Mononuclear cell (primary cell): Measurements from ENCODE around the gene NPM1. TPM values are rescaled to one million over a fixed set of nuclear protein-coding genes. Genes with fewer than 3 reads are reported as not detected.
"Not testable (repeated sequence)": the region's sequence is repeated elsewhere in the genome, so short reads cannot be mapped to it uniquely, and the experiment has no call there.

Experiments
- H3K27me3 ChIP-seq: 2 replicates; pipeline ENCODE4 v1.6.0; 2011; ENCODE audit warnings: low read length, control low read depth; ENCODE audit not compliant: insufficient read depth
- H3K4me1 ChIP-seq: 2 replicates; pipeline ENCODE4 v1.5.1; 2011; ENCODE audit warnings: mild to moderate bottlenecking, low read length, control low read depth; ENCODE audit not compliant: insufficient read depth
- H3K4me3 ChIP-seq: 2 replicates; pipeline ENCODE4 v1.5.1; 2011; ENCODE audit warnings: mild to moderate bottlenecking, low read length, moderate library complexity
- H3K9me3 ChIP-seq: 2 replicates; pipeline ENCODE4 v1.5.1; 2011; ENCODE audit warnings: low read depth, mild to moderate bottlenecking, control low read depth, low read length
- total RNA-seq: library from RNA; depleted of rRNA; stranded (reverse); fragments of >200 nt; gene quantifications from one replicate; pipeline ENCODE4 v1.2.3, GENCODE V29; 2012

NPM1 gene
- total RNA-seq, 1 donor, result 1,212 TPM

GRCh38 chr5:171395042-171395441 is 7.4 kb downstream of the NPM1 start:
- H3K9me3 ChIP-seq, result no peaks in the 10 kb centered on the region
- no peak overlapping the region for H3K4me3 ChIP-seq
- H3K27me3 ChIP-seq, result no peaks in the 10 kb centered on the region
- H3K4me1 ChIP-seq, result peaks cover 18% of the 10 kb centered on the region

GRCh38 chr5:171396583-171396982 is 8.9 kb downstream of the NPM1 start:
- not testable (repeated sequence) for H3K27me3 ChIP-seq, H3K9me3 ChIP-seq, H3K4me3 ChIP-seq
- peaks cover 11% of the 10 kb centered on the region for H3K4me1 ChIP-seq

GRCh38 chr5:171397190-171397589 is 9.5 kb downstream of the NPM1 start:
- H3K27me3 ChIP-seq, result no peaks in the 10 kb centered on the region
- no peaks in the 10 kb centered on the region for H3K9me3 ChIP-seq
- H3K4me3 ChIP-seq, result no peak overlapping the region
- peaks cover 6% of the 10 kb centered on the region for H3K4me1 ChIP-seq

GRCh38 chr5:171397599-171397998 is 9.9 kb downstream of the NPM1 start:
- Histone ChIP-seq H3K9me3 (no peaks in the 10 kb centered on the region), H3K4me1 (peaks cover 4% of the 10 kb centered on the region), H3K4me3 (no peak overlapping the region), H3K27me3 (no peaks in the 10 kb centered on the region)

GRCh38 chr5:171398660-171399059 is 11.0 kb downstream of the NPM1 start:
- not testable (repeated sequence) for H3K4me3 ChIP-seq, H3K4me1 ChIP-seq, H3K27me3 ChIP-seq, H3K9me3 ChIP-seq

GRCh38 chr5:171400169-171400568 is 12.5 kb downstream of the NPM1 start:
- Histone ChIP-seq H3K27me3 (no peaks in the 10 kb centered on the region), H3K4me3 (no peak overlapping the region), H3K4me1 (peaks cover 4% of the 10 kb centered on the region), H3K9me3 (no peaks in the 10 kb centered on the region)

GRCh38 chr5:171401167-171401947 is 13.7 kb downstream of the NPM1 start:
- H3K27me3 ChIP-seq, result no peaks in the 10 kb centered on the region
- H3K9me3 ChIP-seq, result no peaks in the 10 kb centered on the region
- no peak overlapping the region for H3K4me3 ChIP-seq
- H3K4me1 ChIP-seq, result peaks cover 4% of the 10 kb centered on the region

GRCh38 chr5:171402751-171403150 is 15.1 kb downstream of the NPM1 start:
- not testable (repeated sequence) for H3K9me3 ChIP-seq, H3K4me3 ChIP-seq, H3K27me3 ChIP-seq, H3K4me1 ChIP-seq

- Histone ChIP-seq H3K27me3 (no peaks in the 10 kb centered on the region), H3K9me3 (no peaks in the 10 kb centered on the region), H3K4me1 (peaks cover 4% of the 10 kb centered on the region), H3K4me3 (no peak overlapping the region)
Observed at GRCh38 chr5:171405615-171406014, 18.0 kb downstream of the NPM1 start.

GRCh38 chr5:171407234-171407633 is 19.6 kb downstream of the NPM1 start:
- no peaks in the 10 kb centered on the region for H3K9me3 ChIP-seq
- peaks cover 4% of the 10 kb centered on the region for H3K4me1 ChIP-seq
- H3K27me3 ChIP-seq, result no peaks in the 10 kb centered on the region
- no peak overlapping the region for H3K4me3 ChIP-seq

- no peak overlapping the region for H3K4me3 ChIP-seq
- no peaks in the 10 kb centered on the region for H3K27me3 ChIP-seq
- H3K4me1 ChIP-seq, result peaks cover 4% of the 10 kb centered on the region
- H3K9me3 ChIP-seq, result no peaks in the 10 kb centered on the region
Observed at GRCh38 chr5:171409164-171410136, 21.8 kb downstream of the NPM1 start.

GRCh38 chr5:171410181-171410580 is 22.5 kb downstream of the NPM1 start:
- Histone ChIP-seq H3K27me3 (no peaks in the 10 kb centered on the region), H3K9me3 (no peaks in the 10 kb centered on the region), H3K4me1 (peaks cover 4% of the 10 kb centered on the region), H3K4me3 (no peak overlapping the region)

- H3K27me3 ChIP-seq, result no peaks in the 10 kb centered on the region
- H3K9me3 ChIP-seq, result no peaks in the 10 kb centered on the region
- no peak overlapping the region for H3K4me3 ChIP-seq
- H3K4me1 ChIP-seq, result peaks cover 4% of the 10 kb centered on the region
Observed at GRCh38 chr5:171412186-171412585, 24.5 kb downstream of the NPM1 start.

GRCh38 chr5:171413153-171413910 is 25.7 kb downstream of the NPM1 start:
- peaks cover 2% of the 10 kb centered on the region for H3K27me3 ChIP-seq
- no peaks in the 10 kb centered on the region for H3K9me3 ChIP-seq
- H3K4me1 ChIP-seq, result peaks cover 6% of the 10 kb centered on the region
- no peak overlapping the region for H3K4me3 ChIP-seq

GRCh38 chr5:171413993-171414392 is 26.3 kb downstream of the NPM1 start:
- not testable (repeated sequence) for H3K4me3 ChIP-seq, H3K27me3 ChIP-seq, H3K9me3 ChIP-seq
- peaks cover 12% of the 10 kb centered on the region for H3K4me1 ChIP-seq
